Endothelial cell (in vitro differentiated cells): ENCODE results near the gene TGM1. TPM values are rescaled to one million over a fixed set of nuclear protein-coding genes. Genes with fewer than 3 reads are reported as not detected.
"Not testable (repeated sequence)": the region's sequence is repeated elsewhere in the genome, so short reads cannot be mapped to it uniquely, and the experiment has no call there.

Experiments used
- DNase-seq: peaks from one replicate; pipeline ENCODE4 v3.0.0; 2021; ENCODE audit warnings: low spot score
- H3K27ac Mint-ChIP-seq: one replicate; pipeline ENCODE4 v1.8.0; 2021; ENCODE audit warnings: mixed read lengths, inconsistent platforms; ENCODE audit not compliant: unreplicated experiment
- H3K27me3 Mint-ChIP-seq: one replicate; pipeline ENCODE4 v1.8.0; 2021; ENCODE audit warnings: mild to moderate bottlenecking, moderate library complexity, mixed read lengths, inconsistent platforms; ENCODE audit not compliant: unreplicated experiment
- H3K36me3 Mint-ChIP-seq: one replicate; pipeline ENCODE4 v1.8.0; 2021; ENCODE audit warnings: mild to moderate bottlenecking, low read depth, mixed read lengths, inconsistent platforms; ENCODE audit not compliant: unreplicated experiment
- H3K4me1 Mint-ChIP-seq: one replicate; pipeline ENCODE4 v1.8.0; 2021; ENCODE audit warnings: mild to moderate bottlenecking, mixed read lengths, inconsistent platforms; ENCODE audit not compliant: unreplicated experiment
- H3K4me3 Mint-ChIP-seq: one replicate; pipeline ENCODE4 v1.8.0; 2021; ENCODE audit warnings: mild to moderate bottlenecking, mixed read lengths, inconsistent platforms; ENCODE audit not compliant: unreplicated experiment
- H3K9me3 Mint-ChIP-seq: one replicate; pipeline ENCODE4 v1.8.0; 2021; ENCODE audit warnings: mixed read lengths, inconsistent platforms; ENCODE audit not compliant: unreplicated experiment
- total RNA-seq: library from RNA; stranded (reverse); fragmentation: NEBNext Ultra II Directional; extraction: Animal tissue kit (Norgen Biotek cat#: 25700); gene quantifications from one replicate; pipeline ENCODE4 v1.2.1, GENCODE V29; 2021; ENCODE audit not compliant: unreplicated experiment
- TF ChIP-seq, protein P1 (sequence below): fragments of 200-600 bp; sonication (generic); IDR thresholded peaks from one replicate; pipeline ENCODE4 v1.5.0; 2021; ENCODE audit warnings: antibody characterized with exemption; ENCODE audit not compliant: unreplicated experiment

The TGM1 gene
- total RNA-seq, 1 donor from 2014 or later, result 1.7 TPM

DNA sequence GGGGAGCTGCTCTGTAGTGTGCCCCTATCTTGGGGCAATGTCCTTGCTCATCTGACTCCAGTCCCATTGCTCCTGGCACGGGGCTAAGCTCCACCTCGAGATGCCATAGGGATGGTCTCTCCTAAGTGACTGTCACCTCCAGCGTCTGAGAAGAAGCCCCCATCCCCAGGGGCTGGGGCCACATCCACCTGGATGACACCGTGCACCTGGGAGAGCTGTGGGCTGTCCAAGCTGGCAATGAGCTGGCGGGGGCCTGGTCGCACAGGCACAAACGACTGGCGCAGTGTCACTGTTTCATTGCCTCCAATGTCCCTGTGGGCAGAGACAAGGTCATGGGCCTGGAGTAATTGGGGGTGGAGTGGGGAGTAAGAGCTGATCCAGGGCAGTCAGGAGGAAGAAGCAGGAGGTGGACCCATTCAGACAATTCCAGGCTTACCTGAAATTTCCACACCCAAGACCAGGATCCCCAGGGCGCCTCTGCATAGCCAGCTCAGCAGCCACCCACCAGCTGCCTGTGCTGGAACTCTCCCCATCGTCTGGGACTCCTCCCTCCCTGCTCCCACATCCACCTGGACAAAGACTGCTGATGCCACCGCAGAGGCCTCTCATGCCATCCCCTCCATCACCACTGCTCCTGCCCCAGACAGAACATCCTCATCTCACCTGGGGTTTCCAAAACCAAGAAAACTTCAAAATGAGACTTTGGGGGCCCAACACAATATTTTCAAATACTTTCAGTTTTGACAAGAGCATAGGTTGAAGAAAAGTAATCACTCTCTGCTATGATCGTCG lies 13.6 kb downstream of the TGM1 start:
- Mint-ChIP-seq H3K9me3 (no peaks in the 10 kb centered on the region), H3K27me3 (peaks cover 14% of the 10 kb centered on the region), H3K4me3 (no peak overlapping the region), H3K4me1 (no peaks in the 10 kb centered on the region), H3K36me3 (no peaks in the 10 kb centered on the region), H3K27ac (no peak overlapping the region)
- TF ChIP-seq, protein P1, sequence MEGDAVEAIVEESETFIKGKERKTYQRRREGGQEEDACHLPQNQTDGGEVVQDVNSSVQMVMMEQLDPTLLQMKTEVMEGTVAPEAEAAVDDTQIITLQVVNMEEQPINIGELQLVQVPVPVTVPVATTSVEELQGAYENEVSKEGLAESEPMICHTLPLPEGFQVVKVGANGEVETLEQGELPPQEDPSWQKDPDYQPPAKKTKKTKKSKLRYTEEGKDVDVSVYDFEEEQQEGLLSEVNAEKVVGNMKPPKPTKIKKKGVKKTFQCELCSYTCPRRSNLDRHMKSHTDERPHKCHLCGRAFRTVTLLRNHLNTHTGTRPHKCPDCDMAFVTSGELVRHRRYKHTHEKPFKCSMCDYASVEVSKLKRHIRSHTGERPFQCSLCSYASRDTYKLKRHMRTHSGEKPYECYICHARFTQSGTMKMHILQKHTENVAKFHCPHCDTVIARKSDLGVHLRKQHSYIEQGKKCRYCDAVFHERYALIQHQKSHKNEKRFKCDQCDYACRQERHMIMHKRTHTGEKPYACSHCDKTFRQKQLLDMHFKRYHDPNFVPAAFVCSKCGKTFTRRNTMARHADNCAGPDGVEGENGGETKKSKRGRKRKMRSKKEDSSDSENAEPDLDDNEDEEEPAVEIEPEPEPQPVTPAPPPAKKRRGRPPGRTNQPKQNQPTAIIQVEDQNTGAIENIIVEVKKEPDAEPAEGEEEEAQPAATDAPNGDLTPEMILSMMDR, result no peak
- no peak for DNase-seq

DNA sequence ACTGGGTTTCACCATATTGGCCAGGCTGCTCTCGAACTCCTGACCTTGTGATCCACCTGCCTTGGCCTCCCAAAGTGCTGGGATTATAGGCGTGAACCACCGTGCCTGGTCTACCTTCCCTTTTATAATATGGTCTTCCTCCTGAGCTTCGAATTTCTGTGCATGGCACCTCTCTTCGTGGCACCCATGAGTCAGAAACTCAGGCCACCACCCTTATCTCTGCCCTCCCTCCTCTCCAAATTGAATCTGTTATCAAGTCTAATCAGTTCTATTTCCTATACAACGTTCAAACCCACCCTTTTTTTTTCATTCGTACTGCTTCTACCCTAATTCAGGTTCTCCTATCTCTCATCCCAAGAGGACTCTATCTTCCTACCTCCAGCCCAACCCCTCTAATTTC lies 15.6 kb downstream of the TGM1 start:
- H3K4me1 Mint-ChIP-seq, result peaks cover 5% of the 10 kb centered on the region
- H3K36me3 Mint-ChIP-seq, result peaks cover 4% of the 10 kb centered on the region
- TF ChIP-seq, protein P1, result no peak
- peaks cover 11% of the 10 kb centered on the region for H3K27me3 Mint-ChIP-seq
- no peak overlapping the region for H3K27ac Mint-ChIP-seq
- H3K9me3 Mint-ChIP-seq, result no peaks in the 10 kb centered on the region
- no peak for DNase-seq
- H3K4me3 Mint-ChIP-seq, result no peak overlapping the region

DNA sequence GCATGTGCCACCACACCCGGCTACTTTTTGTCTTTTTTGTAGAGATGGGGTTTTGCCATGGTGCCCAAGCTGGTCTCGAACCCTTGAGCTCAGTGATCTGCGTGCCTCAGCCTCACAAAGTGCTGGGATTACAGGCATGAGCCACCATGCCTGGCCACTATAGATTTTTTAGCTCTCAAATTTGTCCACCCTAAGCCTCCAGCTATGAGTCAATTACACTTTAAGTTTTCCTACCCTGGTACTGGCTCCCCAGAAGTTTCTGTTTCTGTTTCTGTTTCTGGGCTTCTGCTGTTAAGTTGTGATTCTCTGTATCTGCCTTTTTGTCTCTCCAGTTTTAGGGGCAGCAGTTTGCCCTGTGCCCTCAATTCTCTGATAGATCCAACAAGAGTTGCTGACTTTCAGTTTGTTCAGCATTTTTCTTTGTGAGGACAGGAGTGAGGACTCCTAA lies 16.2 kb downstream of the TGM1 start:
- TF ChIP-seq, protein P1, result no peak
- H3K27me3 Mint-ChIP-seq, result peaks cover 11% of the 10 kb centered on the region
- peaks cover 5% of the 10 kb centered on the region for H3K4me1 Mint-ChIP-seq
- no peaks in the 10 kb centered on the region for H3K9me3 Mint-ChIP-seq
- DNase-seq, result no peak
- no peak overlapping the region for H3K27ac Mint-ChIP-seq
- peaks cover 4% of the 10 kb centered on the region for H3K36me3 Mint-ChIP-seq
- no peak overlapping the region for H3K4me3 Mint-ChIP-seq

DNA sequence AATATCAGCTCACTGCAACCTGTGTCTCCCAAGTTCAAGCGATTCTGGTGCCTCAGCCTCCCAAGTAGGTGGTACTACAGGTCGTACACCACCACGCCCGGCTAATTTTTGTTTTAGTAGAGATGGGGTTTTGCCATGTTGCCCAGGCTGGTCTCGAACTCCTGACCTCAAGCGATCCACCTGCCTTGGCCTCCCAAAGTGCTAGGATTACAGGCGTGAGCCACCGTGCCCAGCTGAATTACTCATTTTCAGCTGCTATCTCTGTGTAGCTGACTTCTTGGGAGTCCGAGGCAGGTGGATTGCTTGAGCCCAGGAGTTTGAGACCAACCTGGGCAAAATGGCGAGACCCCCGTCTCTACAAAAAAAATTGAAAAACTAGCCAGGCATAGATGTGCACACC lies 17.6 kb downstream of the TGM1 start:
- H3K36me3 Mint-ChIP-seq, H3K4me3 Mint-ChIP-seq, H3K9me3 Mint-ChIP-seq, H3K27ac Mint-ChIP-seq, DNase-seq, H3K4me1 Mint-ChIP-seq: not testable (repeated sequence)
- peaks cover 11% of the 10 kb centered on the region for H3K27me3 Mint-ChIP-seq

DNA sequence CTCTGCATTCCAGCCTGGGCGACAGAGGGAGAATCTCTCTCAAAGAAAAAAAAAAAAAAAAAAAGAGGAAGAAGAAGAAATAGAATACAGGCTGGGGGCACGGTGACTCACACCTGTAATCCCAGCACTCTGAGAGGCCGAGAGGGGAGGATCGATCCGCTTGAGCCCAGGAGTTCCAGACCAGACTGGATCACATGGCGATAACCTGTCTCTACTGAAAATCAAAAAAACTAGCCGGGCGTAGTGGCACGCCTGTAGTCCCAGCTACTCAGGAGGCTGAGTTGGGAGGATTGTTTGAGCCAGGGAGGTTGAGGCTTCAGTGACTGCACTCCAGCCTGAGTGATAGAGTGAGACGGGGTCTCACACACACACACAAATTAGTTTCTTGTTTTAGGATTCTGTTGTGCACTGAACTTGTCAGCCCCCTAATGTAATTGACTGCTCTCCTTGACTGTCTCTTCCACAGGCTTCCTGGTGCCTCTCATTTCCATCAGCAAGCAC lies 19.6 kb downstream of the TGM1 start:
- Mint-ChIP-seq H3K4me3 (peak overlapping the region; percentile 94), H3K27ac (peak overlapping the region; percentile 100), H3K4me1 (peaks cover 7% of the 10 kb centered on the region), H3K36me3 (peaks cover 15% of the 10 kb centered on the region), H3K27me3 (peaks cover 11% of the 10 kb centered on the region), H3K9me3 (no peaks in the 10 kb centered on the region)
- DNase-seq, result no peak
- TF ChIP-seq, protein P1, result no peak
